HCT116 (cell line): ENCODE data around the gene UBXN2A. TPM values are rescaled to one million over a fixed set of nuclear protein-coding genes. Genes with fewer than 3 reads are reported as not detected.

Experiments
- ATAC-seq: fragments of 200-7000 bp; cut with Tn5 transposase; 2 replicates; pipeline ENCODE4 v1.9.1; 2020; ENCODE audit warnings: mild to moderate bottlenecking, moderate library complexity
- BruUV-seq: library from RNA; stranded (reverse); fragments of 400-500 nt; replicated peaks from 2 replicates; lab custom pipeline; 2021; lab: Mats Ljungman, UMichigan
- CTCF ChIA-PET: fragments of 300-600 bp; sonication (Branson Sonifier 250); formaldehyde crosslinking; loops from one replicate; lab custom pipeline; 2021; ENCODE audit warnings: antibody characterized with exemption; lab: Charles Lee
- POLR2A ChIA-PET: fragments of 300-600, 350-600 bp; sonication (Branson Sonifier 250); formaldehyde crosslinking; loops from one replicate; lab custom pipeline; 2021; ENCODE audit warnings: antibody characterized with exemption; lab: Charles Lee
- RAD21 ChIA-PET, 2 experiments: fragments of 300-600 bp; sonication (Branson Sonifier 250); formaldehyde crosslinking; loops; one replicate each; lab custom pipeline; 2023; ENCODE audit warnings: low total read pairs in 2 of 2; ENCODE audit not compliant: uncharacterized antibody in 2 of 2, unreplicated experiment in 2 of 2, low non-redundant PET in 1 of 2; lab: Charles Lee
- DNase-seq: peaks from one replicate; pipeline ENCODE4 v3.0.0-alpha.2; 2010; ENCODE audit warnings: low read depth, low spot score
- H2AFZ ChIP-seq: fragments of 200-600 bp; shearing (Covaris generic), sonication (generic); 2 replicates; pipeline ENCODE4 v1.6.1; 2017; ENCODE audit warnings: low read depth, mixed run types, mixed read lengths, antibody characterized with exemption, low read length; ENCODE audit not compliant: poor library complexity, severe bottlenecking
- H3K27ac ChIP-seq: 2 replicates; pipeline ENCODE4 v1.5.1; 2012; ENCODE audit warnings: low read depth, low read length
- H3K27me3 ChIP-seq: fragments of 200-600 bp; sonication (generic); 2 replicates; pipeline ENCODE4 v1.6.1; 2016; ENCODE audit warnings: mixed run types, low read length, mixed read lengths; ENCODE audit not compliant: insufficient read depth
- H3K36me3 ChIP-seq, 2 experiments: fragments of 200-500 bp in 1 of 2; fragments of 200-600 bp in 1 of 2; sonication (Bioruptor generic) in 1 of 2; sonication (generic) in 1 of 2; 2 replicates each; pipeline versions ENCODE4 v1.5.1 to v1.6.1; 2014 to 2016; ENCODE audit warnings: low read length in 2 of 2, inconsistent platforms in 1 of 2, mixed read lengths in 1 of 2, mixed run types in 1 of 2; ENCODE audit not compliant: insufficient read depth in 2 of 2, control insufficient read depth in 1 of 2
- H3K4me1 ChIP-seq, 2 experiments: fragments of 200-600 bp in 1 of 2; sonication (generic) in 1 of 2; 2 replicates each; pipeline versions ENCODE4 v1.5.1 to v1.6.1; 2012 to 2017; ENCODE audit warnings: low read length in 2 of 2, inconsistent platforms in 1 of 2, mild to moderate bottlenecking in 1 of 2, mixed read lengths in 1 of 2, mixed run types in 1 of 2, moderate library complexity in 1 of 2; ENCODE audit not compliant: insufficient read depth in 2 of 2, control insufficient read depth in 1 of 2
- H3K4me2 ChIP-seq: fragments of 200-600 bp; sonication (generic); 2 replicates; pipeline ENCODE4 v1.6.1; 2017; ENCODE audit warnings: mixed run types, low read length, mixed read lengths
- H3K4me3 ChIP-seq, 2 experiments: fragments of 200-600 bp in 1 of 2; sonication (generic) in 1 of 2; replicated peaks in 1 of 2; 2 replicates each; pipeline ENCODE4 v1.5.1; 2011 to 2016; ENCODE audit warnings: low read length in 2 of 2, control low read depth in 1 of 2, low read depth in 1 of 2, mild to moderate bottlenecking in 1 of 2, mixed read lengths in 1 of 2, mixed run types in 1 of 2
- H3K79me2 ChIP-seq: fragments of 200-600 bp; sonication (generic); 2 replicates; pipeline ENCODE4 v1.6.1; 2017; ENCODE audit warnings: mild to moderate bottlenecking, mixed run types, low read length, moderate library complexity, mixed read lengths; ENCODE audit not compliant: insufficient read depth
- H3K9ac ChIP-seq: fragments of 200-600 bp; sonication (generic); 2 replicates; pipeline ENCODE4 v1.6.1; 2016; ENCODE audit warnings: low read length, mixed read lengths
- H3K9me2 ChIP-seq: fragments of 200-600 bp; sonication (generic), shearing (Covaris generic); 2 replicates; pipeline ENCODE4 v1.6.1; 2017; ENCODE audit warnings: mixed run types, mild to moderate bottlenecking, moderate library complexity; ENCODE audit not compliant: insufficient read depth
- H3K9me3 ChIP-seq, 2 experiments: fragments of 200-500 bp in 1 of 2; fragments of 200-600 bp in 1 of 2; sonication (Bioruptor generic) in 1 of 2; sonication (generic) in 1 of 2; 2 replicates each; pipeline ENCODE4 v1.6.1; 2014 to 2017; ENCODE audit warnings: low read length in 2 of 2, mixed read lengths in 2 of 2, inconsistent platforms in 1 of 2, low read depth in 1 of 2, mild to moderate bottlenecking in 1 of 2, mixed run types in 1 of 2, moderate library complexity in 1 of 2; ENCODE audit not compliant: control insufficient read depth in 1 of 2, insufficient read depth in 1 of 2
- H4K20me1 ChIP-seq: fragments of 200-600 bp; sonication (generic), shearing (Covaris generic); 2 replicates; pipeline ENCODE4 v1.6.1; 2017; ENCODE audit warnings: mixed run types, mild to moderate bottlenecking, moderate library complexity; ENCODE audit not compliant: insufficient read depth
- ELF1 ChIP-seq: IDR thresholded peaks from 2 replicates; pipeline ENCODE4 v1.6.1; 2012; ENCODE audit warnings: low read depth, borderline replicate concordance
- EZH2 ChIP-seq: fragments of 200-600 bp; sonication (generic); IDR thresholded peaks from 2 replicates; pipeline ENCODE4 v1.6.1; 2017; ENCODE audit warnings: antibody characterized with exemption, mixed run types
- EZH2phosphoT487 ChIP-seq: fragments of 200-600 bp; IDR thresholded peaks from 2 replicates; pipeline ENCODE4 v1.6.1; 2018; ENCODE audit warnings: antibody characterized with exemption, borderline replicate concordance
- FOSL1 ChIP-seq: IDR thresholded peaks from 2 replicates; pipeline ENCODE4 v1.6.1; 2012; ENCODE audit warnings: low read depth
- RAD21 ChIP-seq: IDR thresholded peaks from 2 replicates; pipeline ENCODE4 v1.6.1; 2012; ENCODE audit warnings: low read depth, mild to moderate bottlenecking
- SIN3A ChIP-seq: IDR thresholded peaks from 2 replicates; pipeline ENCODE4 v1.6.1; 2012; ENCODE audit warnings: low read depth
- SP1 ChIP-seq: IDR thresholded peaks from 2 replicates; pipeline ENCODE4 v1.6.1; 2012; ENCODE audit warnings: low read depth
- SRF ChIP-seq: IDR thresholded peaks from 2 replicates; pipeline ENCODE4 v1.6.1; 2012; ENCODE audit warnings: low read depth
- YY1 ChIP-seq: IDR thresholded peaks from 2 replicates; pipeline ENCODE4 v1.6.1; 2011; ENCODE audit warnings: low read length, low read depth, moderate library complexity, mild to moderate bottlenecking; ENCODE audit not compliant: insufficient replicate concordance; ENCODE audit errors: extremely low read depth
- ZFX ChIP-seq: fragments of 450-650 bp; IDR thresholded peaks from 2 replicates; pipeline ENCODE4 v1.6.1; 2017
- ZNF274 ChIP-seq: fragments of 200-500 bp; sonication (Bioruptor generic); IDR thresholded peaks from 2 replicates; pipeline ENCODE4 v1.6.1; 2014; ENCODE audit warnings: mild to moderate bottlenecking, low read depth, low read length, inconsistent platforms
- intact Hi-C: fragments of 100-400 bp; cut with micrococcal nuclease; formaldehyde crosslinking; loops from 2 replicates; pipeline ENCODE4 v1.10.0; 2022
- total RNA-seq: library from RNA; stranded (reverse); gene quantifications from one replicate; pipeline ENCODE4 v1.2.1, GENCODE V29; 2021; ENCODE audit not compliant: unreplicated experiment
- TF ChIP-seq, protein P1 (sequence below), 3 experiments: fragments of 200-600 bp in 1 of 3; sonication (generic) in 1 of 3; IDR thresholded peaks in 2 of 3; conservative IDR thresholded peaks in 1 of 3; 2 replicates each; pipeline ENCODE4 v1.5.1; 2012 to 2017; ENCODE audit warnings: low read depth in 2 of 3, low read length in 2 of 3, antibody characterized with exemption in 1 of 3, borderline replicate concordance in 1 of 3, control low read depth in 1 of 3, mild to moderate bottlenecking in 1 of 3, mixed read lengths in 1 of 3, mixed run types in 1 of 3, moderate library complexity in 1 of 3; ENCODE audit not compliant: insufficient read depth in 1 of 3
- TF ChIP-seq, protein P2 (sequence below): IDR thresholded peaks from 2 replicates; pipeline ENCODE4 v1.6.1; 2011; ENCODE audit warnings: mild to moderate bottlenecking, low read length, moderate library complexity; ENCODE audit not compliant: insufficient replicate concordance; ENCODE audit errors: extremely low read depth

The UBXN2A gene
- total RNA-seq, 1 experiment from 2014 or later = 14.1 TPM

DNA sequence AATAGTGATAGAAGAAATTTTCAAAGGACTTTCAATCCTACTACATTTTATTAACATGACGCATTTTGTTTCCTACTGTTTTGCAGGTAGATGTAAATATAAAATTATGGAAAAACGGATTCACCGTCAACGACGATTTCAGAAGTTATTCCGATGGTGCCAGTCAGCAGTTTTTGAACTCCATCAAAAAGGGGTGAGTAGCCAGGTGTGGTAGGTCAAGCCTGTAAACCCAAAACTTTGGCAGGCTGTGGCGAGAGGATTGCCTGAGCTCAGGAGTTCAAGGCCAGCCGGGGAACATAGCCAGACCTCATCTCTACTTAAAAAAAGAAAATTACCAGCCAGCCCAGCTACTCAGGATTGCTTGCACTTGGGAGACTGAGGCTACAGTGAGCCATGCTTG, 36.6 kb downstream of the UBXN2A start:
- ChIA-PET CTCF (no interaction called here), RAD21 (no interaction called here), POLR2A (no interaction called here)
- H3K9me3 ChIP-seq = no peaks in the 10 kb centered on the region
- no peak overlapping the region for H3K4me3 ChIP-seq
- H3K27ac ChIP-seq = no peak overlapping the region
- H2AFZ ChIP-seq = no peak overlapping the region
- no peaks in the 10 kb centered on the region for H3K79me2 ChIP-seq
- H3K27me3 ChIP-seq = no peaks in the 10 kb centered on the region
- no peak overlapping the region for H3K9ac ChIP-seq
- TF ChIP-seq ZNF274 (no peak), SIN3A (no peak), EZH2phosphoT487 (no peak), YY1 (no peak), FOSL1 (no peak), SP1 (no peak), ZFX (no peak)
- TF ChIP-seq, protein P1, sequence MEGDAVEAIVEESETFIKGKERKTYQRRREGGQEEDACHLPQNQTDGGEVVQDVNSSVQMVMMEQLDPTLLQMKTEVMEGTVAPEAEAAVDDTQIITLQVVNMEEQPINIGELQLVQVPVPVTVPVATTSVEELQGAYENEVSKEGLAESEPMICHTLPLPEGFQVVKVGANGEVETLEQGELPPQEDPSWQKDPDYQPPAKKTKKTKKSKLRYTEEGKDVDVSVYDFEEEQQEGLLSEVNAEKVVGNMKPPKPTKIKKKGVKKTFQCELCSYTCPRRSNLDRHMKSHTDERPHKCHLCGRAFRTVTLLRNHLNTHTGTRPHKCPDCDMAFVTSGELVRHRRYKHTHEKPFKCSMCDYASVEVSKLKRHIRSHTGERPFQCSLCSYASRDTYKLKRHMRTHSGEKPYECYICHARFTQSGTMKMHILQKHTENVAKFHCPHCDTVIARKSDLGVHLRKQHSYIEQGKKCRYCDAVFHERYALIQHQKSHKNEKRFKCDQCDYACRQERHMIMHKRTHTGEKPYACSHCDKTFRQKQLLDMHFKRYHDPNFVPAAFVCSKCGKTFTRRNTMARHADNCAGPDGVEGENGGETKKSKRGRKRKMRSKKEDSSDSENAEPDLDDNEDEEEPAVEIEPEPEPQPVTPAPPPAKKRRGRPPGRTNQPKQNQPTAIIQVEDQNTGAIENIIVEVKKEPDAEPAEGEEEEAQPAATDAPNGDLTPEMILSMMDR (IDR thresholded peaks at IDR 0.05 in 2 of 3, conservative IDR thresholded peaks at IDR 0.05 in 1 of 3; ENCODE audit: borderline replicate concordance in 1 of 3, insufficient read depth in 1 of 3, low read depth in 2 of 3, low read length in 2 of 3) = no peak
- intact Hi-C loops = no loop called here
- peaks cover 0 to 4% of the 10 kb centered on the region in 2 experiments; a peak in 3 of 4 replicates for H3K36me3 ChIP-seq
- H4K20me1 ChIP-seq = no peaks in the 10 kb centered on the region
- ATAC-seq (no peak), DNase-seq (no peak)
- no peaks in the 10 kb centered on the region for H3K4me1 ChIP-seq
- H3K9me2 ChIP-seq = no peaks in the 10 kb centered on the region
- no TSS peak for BruUV-seq
- H3K4me2 ChIP-seq = no peak overlapping the region

DNA sequence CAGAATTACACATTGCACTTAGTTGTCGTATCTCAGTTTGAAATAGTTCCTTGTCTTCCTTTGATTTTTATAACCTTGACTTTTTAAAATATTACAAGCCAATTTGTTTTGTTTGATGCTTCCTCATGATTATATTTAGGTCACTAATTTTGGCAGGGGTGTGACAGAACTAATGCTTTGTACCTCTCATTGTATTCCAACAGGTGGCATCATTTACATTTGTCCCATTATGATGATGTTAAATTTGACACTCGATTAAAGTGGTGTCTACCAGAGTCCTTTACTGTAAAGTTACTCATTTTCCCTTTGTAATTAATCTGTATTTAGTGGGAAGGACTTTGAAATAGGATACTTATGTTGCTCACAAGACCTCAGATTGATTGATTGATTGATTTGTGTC, 48.1 kb downstream of the UBXN2A start:
- intact Hi-C loops = loop anchor here (2.0 to 10.0 kb wide), 3 partner anchors 96 to 396 kb away; partner anchors contain the start of gene TP53I3
- H3K9ac ChIP-seq = no peak overlapping the region
- H3K27me3 ChIP-seq = no peaks in the 10 kb centered on the region
- no peaks in the 10 kb centered on the region for H3K9me2 ChIP-seq
- H4K20me1 ChIP-seq = no peaks in the 10 kb centered on the region
- H3K4me1 ChIP-seq = no peaks in the 10 kb centered on the region
- no peak overlapping the region for H3K27ac ChIP-seq
- ChIA-PET RAD21 (no interaction called here), POLR2A (no interaction called here), CTCF (no interaction called here)
- DNase-seq (no peak), ATAC-seq (peak; percentile 78)
- H3K4me2 ChIP-seq = no peak overlapping the region
- H3K36me3 ChIP-seq = no peaks in the 10 kb centered on the region; a peak in 1 of 4 replicates
- no TSS peak for BruUV-seq
- H2AFZ ChIP-seq = no peak overlapping the region
- no peaks in the 10 kb centered on the region for H3K9me3 ChIP-seq
- H3K4me3 ChIP-seq = no peak overlapping the region
- H3K79me2 ChIP-seq = no peaks in the 10 kb centered on the region
- TF ChIP-seq EZH2phosphoT487 (no peak), SIN3A (no peak), ZNF274 (no peak), ELF1 (no peak), YY1 (no peak), SRF (no peak), RAD21 (peak; percentile 66), EZH2 (no peak)
- TF ChIP-seq, protein P2, sequence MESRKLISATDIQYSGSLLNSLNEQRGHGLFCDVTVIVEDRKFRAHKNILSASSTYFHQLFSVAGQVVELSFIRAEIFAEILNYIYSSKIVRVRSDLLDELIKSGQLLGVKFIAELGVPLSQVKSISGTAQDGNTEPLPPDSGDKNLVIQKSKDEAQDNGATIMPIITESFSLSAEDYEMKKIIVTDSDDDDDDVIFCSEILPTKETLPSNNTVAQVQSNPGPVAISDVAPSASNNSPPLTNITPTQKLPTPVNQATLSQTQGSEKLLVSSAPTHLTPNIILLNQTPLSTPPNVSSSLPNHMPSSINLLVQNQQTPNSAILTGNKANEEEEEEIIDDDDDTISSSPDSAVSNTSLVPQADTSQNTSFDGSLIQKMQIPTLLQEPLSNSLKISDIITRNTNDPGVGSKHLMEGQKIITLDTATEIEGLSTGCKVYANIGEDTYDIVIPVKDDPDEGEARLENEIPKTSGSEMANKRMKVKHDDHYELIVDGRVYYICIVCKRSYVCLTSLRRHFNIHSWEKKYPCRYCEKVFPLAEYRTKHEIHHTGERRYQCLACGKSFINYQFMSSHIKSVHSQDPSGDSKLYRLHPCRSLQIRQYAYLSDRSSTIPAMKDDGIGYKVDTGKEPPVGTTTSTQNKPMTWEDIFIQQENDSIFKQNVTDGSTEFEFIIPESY = no peak
- TF ChIP-seq, protein P1 (IDR thresholded peaks at IDR 0.05 in 2 of 3, conservative IDR thresholded peaks at IDR 0.05 in 1 of 3; ENCODE audit: borderline replicate concordance in 1 of 3, insufficient read depth in 1 of 3, low read depth in 2 of 3, low read length in 2 of 3) = peak; percentile 39 to 57 (median 56); a peak in 4 of 6 replicates
